ENCODE data around the gene FNDC3B. TPM values are rescaled to one million over a fixed set of nuclear protein-coding genes. Genes with fewer than 3 reads are reported as not detected.

Gene FNDC3B
- total and polyA plus RNA-seq, 3 donors from 2014 or later, result 24.2 to 63.5 (median 57.7) TPM

GRCh38 chr3:172442606-172443005, 403.2 kb downstream of the FNDC3B start:
- no peaks in the 10 kb centered on the region for H3K36me3 ChIP-seq (ENCODE audit: low read depth, missing control alignments)
- TF ChIP-seq, protein P1, sequence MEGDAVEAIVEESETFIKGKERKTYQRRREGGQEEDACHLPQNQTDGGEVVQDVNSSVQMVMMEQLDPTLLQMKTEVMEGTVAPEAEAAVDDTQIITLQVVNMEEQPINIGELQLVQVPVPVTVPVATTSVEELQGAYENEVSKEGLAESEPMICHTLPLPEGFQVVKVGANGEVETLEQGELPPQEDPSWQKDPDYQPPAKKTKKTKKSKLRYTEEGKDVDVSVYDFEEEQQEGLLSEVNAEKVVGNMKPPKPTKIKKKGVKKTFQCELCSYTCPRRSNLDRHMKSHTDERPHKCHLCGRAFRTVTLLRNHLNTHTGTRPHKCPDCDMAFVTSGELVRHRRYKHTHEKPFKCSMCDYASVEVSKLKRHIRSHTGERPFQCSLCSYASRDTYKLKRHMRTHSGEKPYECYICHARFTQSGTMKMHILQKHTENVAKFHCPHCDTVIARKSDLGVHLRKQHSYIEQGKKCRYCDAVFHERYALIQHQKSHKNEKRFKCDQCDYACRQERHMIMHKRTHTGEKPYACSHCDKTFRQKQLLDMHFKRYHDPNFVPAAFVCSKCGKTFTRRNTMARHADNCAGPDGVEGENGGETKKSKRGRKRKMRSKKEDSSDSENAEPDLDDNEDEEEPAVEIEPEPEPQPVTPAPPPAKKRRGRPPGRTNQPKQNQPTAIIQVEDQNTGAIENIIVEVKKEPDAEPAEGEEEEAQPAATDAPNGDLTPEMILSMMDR (IDR thresholded peaks at IDR 0.05), result no peak
- TF ChIP-seq POLR2A (IDR thresholded peaks at IDR 0.05), result no peak
- no peak overlapping the region for H3K4me3 ChIP-seq
- H3K27ac ChIP-seq, result no peak overlapping the region
- peaks cover 3% of the 10 kb centered on the region for H3K4me1 ChIP-seq
- no peaks in the 10 kb centered on the region for H3K27me3 ChIP-seq
- 91 to 95% methylated on average over 1 of the region's 1 CpG for WGBS, 2 donors
- H3K9me3 ChIP-seq, result no peaks in the 10 kb centered on the region
- intact Hi-C loops (cut with DNase I; ENCODE audit: low total_unique reads), result no loop called here
- DNase-seq, result no peak

- Histone ChIP-seq H3K36me3 (ENCODE audit: low read depth, missing control alignments) (no peaks in the 10 kb centered on the region), H3K9me3 (no peaks in the 10 kb centered on the region), H3K27me3 (no peaks in the 10 kb centered on the region), H3K27ac (no peak overlapping the region), H3K4me1 (peaks cover 17% of the 10 kb centered on the region), H3K4me3 (no peak overlapping the region)
- TF ChIP-seq, protein P1 (IDR thresholded peaks at IDR 0.05), result no peak
- TF ChIP-seq POLR2A (IDR thresholded peaks at IDR 0.05), result no peak
- 82 to 84% methylated on average over 6 of the region's 6 CpGs for WGBS, 2 donors
- no peak for DNase-seq
- intact Hi-C loops (cut with DNase I; ENCODE audit: low total_unique reads), result no loop called here
These were observed 405.4 kb downstream of the FNDC3B start for GRCh38 chr3:172444821-172445220.

DNA sequence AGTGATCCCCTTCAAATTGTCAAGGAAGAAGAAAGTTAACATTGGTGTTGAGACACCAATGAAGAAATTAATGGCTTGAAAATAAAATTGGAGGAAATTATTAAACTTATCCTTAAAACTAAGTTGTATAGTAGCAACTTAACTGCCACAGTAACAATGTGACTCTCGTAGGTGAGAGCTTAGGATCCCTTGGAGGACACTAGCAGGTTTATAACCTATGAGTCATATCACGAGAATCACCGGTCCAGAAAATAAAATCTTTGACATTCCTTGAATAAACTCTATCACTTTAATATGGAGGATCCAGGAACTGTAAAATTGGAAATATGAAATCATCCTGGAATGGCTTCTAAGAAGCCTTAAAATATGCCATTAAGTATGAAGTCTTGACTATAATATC, 406.8 kb downstream of the FNDC3B start:
- no peak overlapping the region for H3K4me3 ChIP-seq
- H3K27me3 ChIP-seq, result no peaks in the 10 kb centered on the region
- no peak for TF ChIP-seq POLR2A (IDR thresholded peaks at IDR 0.05)
- TF ChIP-seq, protein P1 (IDR thresholded peaks at IDR 0.05), result no peak
- intact Hi-C loops (cut with DNase I; ENCODE audit: low total_unique reads), result no loop called here
- no peak overlapping the region for H3K27ac ChIP-seq
- H3K9me3 ChIP-seq, result no peaks in the 10 kb centered on the region
- 87 to 97% methylated on average over 3 of the region's 3 CpGs for WGBS, 2 donors
- DNase-seq, result no peak
- peaks cover 17% of the 10 kb centered on the region for H3K4me1 ChIP-seq
- H3K36me3 ChIP-seq (ENCODE audit: low read depth, missing control alignments), result no peaks in the 10 kb centered on the region

- H3K4me3 ChIP-seq, result no peak within 1 kb of the TSS
- no peaks in the 10 kb centered on the region for H3K9me3 ChIP-seq
- 5% methylated on average over 36 to 75 of the region's 76 CpGs for WGBS, 2 donors
- intact Hi-C loops (cut with DNase I; ENCODE audit: low total_unique reads), result no loop called here
- TF ChIP-seq, protein P1 (IDR thresholded peaks at IDR 0.05), result no peak
- TF ChIP-seq POLR2A (IDR thresholded peaks at IDR 0.05), result no peak
- H3K4me1 ChIP-seq, result peaks cover 17% of the 10 kb centered on the region
- no peaks in the 10 kb centered on the region for H3K36me3 ChIP-seq (ENCODE audit: low read depth, missing control alignments)
- no peak for DNase-seq
- H3K27me3 ChIP-seq, result no peaks in the 10 kb centered on the region
- no peak within 1 kb of the TSS for H3K27ac ChIP-seq
These were observed 408.5 kb downstream of the FNDC3B start, which contains the start of gene GHSR for GRCh38 chr3:172447611-172448579. TSS of gene GHSR (minus strand) at chr3:172448456. CDS start at chr3:172448413, 43 bp downstream.

Data from testis (tissue), 3 donors.